Activated effector memory CD4-positive, alpha-beta T cell treated with Interleukin-2 at 50 U/mL for 16 hours (primary cell): Measurements from ENCODE around the gene PTPRD.
"Not testable (repeated sequence)": the region's sequence is repeated elsewhere in the genome, so short reads cannot be mapped to it uniquely, and the experiment has no call there.

Source experiments
- DNase-seq: peaks from one replicate; pipeline ENCODE4 v3.0.0-alpha.2; 2020

The PTPRD gene

DNA sequence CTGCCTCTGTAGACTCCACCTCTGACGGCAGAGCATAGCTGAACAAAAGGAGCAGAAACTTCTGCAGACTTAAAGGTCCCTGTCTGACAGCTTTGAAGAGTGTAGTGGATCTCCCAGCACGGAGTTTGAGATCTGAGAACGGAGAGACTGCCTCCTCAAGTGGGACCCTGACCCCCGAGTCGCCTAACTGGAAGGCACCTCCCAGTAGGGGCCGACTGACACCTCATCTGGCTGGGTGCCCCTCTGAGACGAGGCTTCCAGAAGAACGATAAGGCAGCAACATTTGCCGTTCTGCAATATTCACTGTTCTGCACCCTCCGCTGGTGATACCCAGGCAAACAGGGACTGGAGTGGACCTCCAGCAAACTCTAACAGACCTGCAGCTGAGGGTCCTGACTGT is 1186.3 kb downstream of the PTPRD start:
- not testable (repeated sequence) for DNase-seq

DNA sequence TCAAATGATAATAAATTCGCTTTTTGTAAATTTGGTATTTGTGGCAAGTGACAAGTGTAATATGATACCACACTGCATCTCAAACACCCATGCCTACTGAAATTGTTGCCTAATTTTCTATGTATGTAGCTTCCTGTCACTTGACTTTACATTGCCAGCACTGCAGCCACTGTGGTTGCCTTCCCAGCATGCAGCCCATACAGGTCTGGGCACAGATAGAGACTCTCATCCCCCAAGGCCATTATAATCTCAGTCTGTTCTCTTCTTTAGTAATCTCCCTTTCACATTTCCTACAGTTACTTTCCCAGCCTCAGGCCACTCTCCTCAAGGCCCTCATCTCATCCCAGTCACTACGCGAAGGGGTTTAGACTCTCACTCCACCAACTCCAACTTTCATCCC is 1200.6 kb downstream of the PTPRD start:
- no peak for DNase-seq

DNA sequence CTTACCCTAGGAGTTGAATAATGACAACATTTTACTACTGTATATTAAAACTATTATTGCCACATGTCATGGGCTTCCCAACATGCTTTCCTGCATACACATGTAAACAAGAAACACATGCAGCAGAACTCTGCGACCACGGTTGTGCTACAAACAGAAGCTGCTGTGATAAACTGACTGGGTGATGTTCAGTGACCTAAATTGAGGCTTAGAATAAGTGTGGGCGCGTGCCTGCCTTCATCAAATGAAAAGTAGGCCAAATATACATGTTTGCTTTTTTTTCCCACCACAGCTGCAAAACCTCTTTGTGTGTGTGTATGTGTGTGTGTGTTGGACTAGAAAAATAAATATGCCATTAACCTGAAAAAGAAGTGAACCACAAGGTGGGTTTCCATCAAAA is 1202.1 kb downstream of the PTPRD start:
- DNase-seq = no peak

- no peak for DNase-seq
Observed at GRCh38 chr9:9399982-9400381, 1212.8 kb downstream of the PTPRD start.

- DNase-seq = no peak
Observed at GRCh38 chr9:9396518-9396917, 1216.3 kb downstream of the PTPRD start.

DNA sequence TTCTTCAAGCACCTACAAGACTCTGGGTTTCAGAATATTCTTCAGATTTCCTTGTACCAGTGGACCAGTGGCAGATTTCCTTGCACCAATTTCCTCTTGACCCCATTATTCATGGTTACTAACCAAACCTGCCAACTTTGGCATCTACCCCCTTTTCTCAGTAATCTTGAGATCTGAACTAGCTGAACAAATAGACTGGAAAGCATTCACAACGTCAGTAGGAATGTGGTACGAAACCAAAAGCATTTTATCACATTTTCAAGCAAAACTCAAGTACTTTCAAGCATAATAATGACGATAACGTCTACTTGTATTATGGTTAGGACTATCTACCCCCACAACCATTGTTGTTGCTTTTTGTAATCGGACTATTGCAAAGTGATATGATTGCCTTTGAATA is 1217.3 kb downstream of the PTPRD start:
- DNase-seq = no peak

DNA sequence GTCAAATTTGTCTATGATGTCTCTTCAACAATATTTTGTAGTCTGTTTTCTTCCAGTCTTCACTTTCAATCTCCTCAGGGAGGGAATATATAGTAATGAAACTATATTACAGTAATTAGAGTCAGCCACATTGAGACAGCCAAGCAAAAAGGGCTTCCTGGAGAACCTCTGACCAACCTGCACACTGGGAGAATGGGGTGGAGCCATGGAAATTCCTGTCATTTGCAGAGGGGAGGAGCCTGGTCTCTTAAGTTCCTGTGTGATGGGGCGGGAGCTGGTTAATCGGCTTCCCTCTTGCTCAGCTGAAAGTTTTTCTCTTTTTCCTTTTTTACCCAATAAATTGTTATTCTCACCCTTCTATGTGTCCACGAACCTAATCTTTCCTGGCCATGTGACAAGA is 1220.0 kb downstream of the PTPRD start:
- DNase-seq = no peak

DNA sequence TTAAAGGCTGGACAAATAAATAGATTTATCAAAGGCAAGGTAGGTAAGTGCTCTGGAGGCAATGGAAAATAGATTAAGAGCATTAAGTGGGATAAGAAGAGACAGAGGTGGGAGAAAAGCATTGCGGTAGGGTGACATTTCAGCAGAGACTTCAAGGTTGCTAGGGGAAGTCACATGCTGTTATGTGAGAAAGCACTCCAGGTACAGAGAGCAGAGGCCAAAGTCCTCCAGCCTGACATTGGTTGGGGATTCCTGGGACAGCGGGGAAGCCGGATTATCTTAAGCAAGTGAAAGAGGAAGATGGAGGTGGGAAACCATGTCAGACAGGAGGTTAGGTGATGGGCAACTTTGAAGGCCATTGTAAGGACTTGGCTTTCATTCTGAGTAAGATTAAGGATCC is 1222.9 kb downstream of the PTPRD start:
- DNase-seq = no peak

- no peak for DNase-seq
Observed at GRCh38 chr9:9387511-9388115, 1225.2 kb downstream of the PTPRD start.

GRCh38 chr9:9362332-9362731 is 1250.5 kb downstream of the PTPRD start:
- no peak for DNase-seq

GRCh38 chr9:9352877-9353481 is 1259.8 kb downstream of the PTPRD start:
- DNase-seq = no peak

GRCh38 chr9:9341203-9341602 is 1271.6 kb downstream of the PTPRD start:
- DNase-seq = no peak

DNA sequence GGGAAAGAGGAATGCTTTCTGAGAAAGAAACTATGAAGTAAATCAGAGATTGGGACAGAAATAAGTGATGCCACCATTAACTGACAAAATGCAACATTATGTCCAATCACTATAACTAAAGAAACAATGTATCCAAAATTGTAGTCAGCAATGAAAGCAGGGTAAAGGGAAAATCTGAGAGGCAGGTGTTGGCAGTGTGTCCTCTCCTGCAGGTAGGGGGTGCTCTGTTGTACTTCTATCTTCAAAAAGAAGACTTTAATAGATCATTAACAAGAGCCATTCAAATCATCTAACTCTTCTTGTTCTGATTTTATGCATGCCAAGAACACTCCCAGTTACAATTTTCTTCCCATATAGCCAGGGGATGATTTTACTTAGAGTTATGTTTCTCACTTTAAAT is 1275.7 kb downstream of the PTPRD start:
- DNase-seq = no peak

DNA sequence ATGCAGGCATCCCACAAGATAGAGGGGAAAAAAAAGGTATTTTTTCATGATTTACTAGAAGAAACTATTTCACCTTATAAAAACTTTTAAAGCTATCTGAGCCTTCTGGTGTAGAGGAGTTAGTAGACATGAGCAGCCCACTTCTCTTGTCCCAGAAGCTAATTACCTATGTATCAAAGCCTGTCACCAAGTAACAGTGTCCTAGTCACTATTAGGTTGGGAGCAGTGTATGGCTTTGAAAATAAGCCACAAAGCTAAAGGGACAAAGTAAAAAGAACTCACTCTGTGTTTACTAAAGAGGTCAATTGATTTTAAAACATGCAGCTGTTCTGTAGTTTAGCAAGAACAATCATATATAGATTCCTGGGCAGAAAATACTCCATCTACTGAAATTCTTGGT is 1286.1 kb downstream of the PTPRD start:
- no peak for DNase-seq

DNA sequence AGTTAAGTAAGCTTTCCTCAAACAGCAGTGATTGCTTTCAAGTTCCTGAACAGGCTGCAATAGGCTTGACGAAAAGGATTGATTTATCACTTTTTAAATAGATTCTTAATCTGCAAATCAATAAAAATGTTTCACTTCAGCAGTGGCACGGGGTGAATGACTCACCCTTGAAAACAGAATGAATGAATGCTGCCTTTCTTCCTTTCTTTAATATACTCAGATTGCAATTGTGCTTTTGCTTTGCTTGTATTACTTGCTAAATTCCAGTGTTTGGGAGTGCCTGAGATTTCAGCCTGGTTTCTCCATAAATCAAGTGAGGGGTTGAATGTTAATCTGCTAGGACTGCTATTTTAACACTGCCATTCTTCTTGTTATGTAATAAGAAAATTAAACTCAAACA is 1293.8 kb downstream of the PTPRD start:
- DNase-seq = no peak

DNA sequence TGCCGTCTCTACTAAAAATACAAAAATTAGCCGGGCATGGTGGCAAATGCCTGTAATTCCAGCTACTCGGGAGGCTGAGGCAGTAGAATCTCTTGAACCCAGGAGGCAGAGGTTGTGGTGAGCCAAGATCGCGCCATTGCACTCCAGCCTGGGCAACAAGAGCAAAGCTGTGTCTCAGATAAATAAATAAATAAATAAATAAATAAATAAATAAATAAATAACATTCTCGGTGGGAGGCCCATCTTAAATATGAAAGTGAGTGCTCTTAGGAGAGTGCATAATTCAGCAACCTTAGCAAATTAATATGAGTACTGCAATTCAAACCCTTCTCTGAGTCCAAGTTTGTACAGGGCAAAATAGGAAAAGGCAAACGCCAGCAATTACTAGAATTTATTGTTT is 1302.1 kb downstream of the PTPRD start:
- not testable (repeated sequence) for DNase-seq

- no peak for DNase-seq
Observed at GRCh38 chr9:9305600-9305999, 1307.2 kb downstream of the PTPRD start.

- no peak for DNase-seq
Observed at GRCh38 chr9:9299134-9299533, 1313.7 kb downstream of the PTPRD start.

- no peak for DNase-seq
Observed at GRCh38 chr9:9286001-9286400, 1326.8 kb downstream of the PTPRD start.

DNA sequence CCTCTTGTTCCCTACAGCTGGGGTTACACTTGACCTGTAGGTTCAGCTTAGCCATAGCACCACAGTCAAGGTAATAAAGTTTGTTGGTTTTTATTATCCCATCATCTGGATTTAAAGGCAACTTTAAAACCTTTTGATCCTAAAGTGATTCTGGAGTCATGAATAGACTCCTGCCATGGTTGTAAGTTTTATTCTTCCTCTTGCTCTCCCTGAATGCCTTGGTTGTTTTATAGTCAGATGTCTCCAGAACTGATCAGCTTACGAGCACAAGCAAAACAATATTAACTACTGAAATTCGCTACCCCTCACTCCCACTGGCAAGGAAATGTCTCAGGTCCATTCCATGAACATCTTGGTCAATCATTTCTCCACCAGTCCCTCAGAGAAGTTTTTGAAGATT is 1328.6 kb downstream of the PTPRD start:
- no peak for DNase-seq

DNA sequence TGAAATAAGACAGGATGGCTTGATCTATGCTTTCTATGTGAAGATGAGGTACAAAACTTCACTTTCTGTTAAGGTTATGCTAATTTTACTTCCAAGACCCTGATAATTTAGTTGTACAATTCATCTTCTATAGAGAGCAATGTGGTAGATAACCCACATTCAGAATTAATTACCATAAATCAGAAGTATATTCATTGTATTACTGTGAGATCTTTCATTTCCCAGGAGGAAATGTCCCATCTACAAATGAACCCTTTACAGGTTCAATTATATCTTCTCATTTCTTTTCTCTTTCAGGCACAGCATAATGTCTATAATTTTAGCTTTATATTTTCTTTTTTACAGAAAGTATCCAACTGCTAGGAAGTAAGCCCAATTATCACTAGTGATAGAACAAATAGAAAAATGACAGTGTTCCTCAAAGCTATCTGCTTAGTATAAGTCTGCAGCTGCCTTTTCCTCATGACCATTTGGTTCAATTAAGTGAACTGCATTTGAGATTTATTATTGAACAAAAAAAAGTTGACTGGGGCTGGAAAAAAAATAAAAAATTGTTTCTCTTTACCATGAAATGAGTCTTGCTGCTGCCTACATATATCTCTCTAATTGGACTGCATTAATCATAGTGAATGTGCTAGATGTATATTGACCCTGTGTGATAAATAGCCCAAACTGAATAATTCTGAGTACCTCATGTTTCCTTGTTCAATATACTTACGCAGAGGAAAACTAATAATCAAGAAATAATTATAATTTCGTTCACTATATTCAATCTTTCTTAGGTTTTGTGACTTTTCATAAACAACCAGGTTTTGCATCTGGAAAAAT is 1329.4 kb downstream of the PTPRD start:
- no peak for DNase-seq

GRCh38 chr9:9275601-9276000 is 1337.2 kb downstream of the PTPRD start:
- no peak for DNase-seq

DNA sequence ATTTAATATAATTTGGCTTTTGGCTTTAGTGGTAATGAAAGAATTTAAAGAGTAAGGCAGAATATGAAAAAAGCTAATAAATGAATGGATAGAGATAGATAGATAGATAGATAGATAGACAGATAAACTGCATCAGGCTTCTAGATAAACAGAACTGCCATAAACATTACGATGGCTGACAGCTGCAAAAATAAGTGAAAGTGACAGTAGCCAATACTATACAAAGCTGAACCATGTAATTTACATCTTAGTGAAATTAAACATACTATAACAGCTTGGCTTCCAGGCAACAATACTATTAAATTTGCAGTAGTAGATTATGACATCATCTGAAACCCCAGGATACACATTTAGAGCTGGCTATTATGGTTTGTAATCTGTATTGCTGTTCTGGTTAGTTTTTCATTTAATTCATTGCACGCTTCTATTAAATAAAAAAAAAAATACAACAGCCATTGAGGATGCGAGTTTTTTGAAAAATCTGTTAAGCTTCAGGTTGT is 1354.8 kb downstream of the PTPRD start:
- no peak for DNase-seq

DNA sequence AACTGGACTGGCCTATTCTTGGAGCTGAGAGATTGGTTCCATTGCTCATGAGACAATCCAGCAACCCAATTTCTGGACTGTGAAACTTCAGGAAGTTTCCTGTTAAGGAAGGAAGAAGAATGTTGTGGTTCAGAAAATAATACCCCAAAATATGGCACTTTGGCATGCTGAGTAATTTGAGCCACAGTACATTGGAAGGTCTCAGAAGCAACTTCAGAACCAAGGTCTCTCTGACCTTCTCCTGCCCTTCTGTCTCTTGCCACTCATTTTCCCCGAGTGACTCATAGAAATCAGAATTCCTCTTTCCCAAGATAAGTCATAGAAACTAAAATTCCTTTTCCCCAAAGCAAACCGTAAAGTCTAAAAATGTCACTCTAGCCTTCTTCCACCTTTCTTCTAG is 1366.1 kb downstream of the PTPRD start:
- DNase-seq = no peak
